Ovary (tissue), 9 donors: Measurements from ENCODE around the gene DDX3X. TPM values are rescaled to one million over a fixed set of nuclear protein-coding genes. Genes with fewer than 3 reads are reported as not detected.
"Not testable (repeated sequence)": the region's sequence is repeated elsewhere in the genome, so short reads cannot be mapped to it uniquely, and the experiment has no call there.

ENCODE experiments used
- DNase-seq, 5 donors: peaks; one replicate each; pipeline ENCODE4 v3.0.0-alpha.2; 2019 to 2020
- H3K27ac ChIP-seq, 2 donors: fragments of 200-600 bp; one replicate each; pipeline versions ENCODE4 v1.5.1 to v1.8.0; 2019 to 2022
- H3K27me3 ChIP-seq: fragments of 200-600 bp; one replicate; pipeline ENCODE4 v1.8.0; 2022
- H3K36me3 ChIP-seq: fragments of 200-600 bp; sonication (generic); one replicate; pipeline ENCODE4 v1.5.1; 2019
- H3K4me1 ChIP-seq: one replicate; pipeline ENCODE4 v1.8.1; 2013; ENCODE audit warnings: mild to moderate bottlenecking, moderate library complexity; ENCODE audit not compliant: insufficient read depth
- H3K4me3 ChIP-seq: fragments of 200-600 bp; sonication (generic); one replicate; pipeline ENCODE4 v1.5.1; 2017
- H3K9me3 ChIP-seq, 2 donors: fragments of 200-600 bp in 1 of 2; sonication (generic) in 1 of 2; one replicate each; pipeline versions ENCODE4 v1.5.1 to v1.8.1; 2013 to 2019; ENCODE audit warnings: mild to moderate bottlenecking in 1 of 2, moderate library complexity in 1 of 2
- EP300 ChIP-seq: sonication (generic); formaldehyde crosslinking; IDR thresholded peaks from one replicate; pipeline ENCODE4 v1.6.1; 2017; ENCODE audit warnings: antibody characterized with exemption
- POLR2A ChIP-seq: fragments of 450-650 bp; IDR thresholded peaks from one replicate; pipeline ENCODE4 v1.6.1; 2017; ENCODE audit warnings: antibody characterized with exemption, mild to moderate bottlenecking, moderate library complexity
- WGBS, 3 donors: extraction: QIAGEN DNeasy Blood & Tissue Kit in 1 of 3; methylation state at CpG; one replicate each; pipeline versions ENCODE4 v1.1.5 to v1.1.7; 2013 to 2017; 5-methylcytosine and 5-hydroxymethylcytosine counted together
- intact Hi-C, 4 donors: fragments of 100-400 bp; cut with DNase I; formaldehyde crosslinking; loops; one replicate each; pipeline versions ENCODE4 v1.11.0 to v1.15.1; 2022 to 2023
- polyA plus RNA-seq, 2 donors: library from polyadenylated mRNA; stranded (reverse); fragments of 200-250 nt in 1 of 2; fragments of 350-450 nt in 1 of 2; fragmentation: Illumina TruSeq in 1 of 2; extraction: RNeasy Lipid Tissue Mini Kit (QIAGEN cat#74804) in 1 of 2; gene quantifications; one replicate each; pipeline ENCODE4 v1.2.3, GENCODE V29; 2013 to 2014
- total RNA-seq, 7 donors: library from RNA; depleted of rRNA in 2 of 7; stranded (reverse); fragments of >200 nt in 2 of 7; fragmentation: NEBNext Ultra II Directional in 3 of 7; extraction: Animal tissue kit (Norgen Biotek cat#: 25700) in 3 of 7; gene quantifications; one replicate each; pipeline versions ENCODE4 v1.1.0 to v1.2.4, GENCODE V29; 2016 to 2023
- TF ChIP-seq, protein P1 (sequence below), 3 donors: fragments of 450-650 bp in 2 of 3; fragments of 200-600 bp in 1 of 3; IDR thresholded peaks; one replicate each; pipeline versions ENCODE4 v1.5.1 to v1.8.0; 2016 to 2022; ENCODE audit warnings: antibody characterized with exemption in 3 of 3, mild to moderate bottlenecking in 1 of 3
- donor health status: DM: no; HTN: no; CAD: no; lungs with moderate emphysema.
- donor health status: DM: no; HTN: no; CAD: no.
- donor health status: Bipolar disorder and iron deficiency.
- donor health status: DM: yes; HTN: yes; CAD: no.
- donor health status: DM: no; HTN: no; CAD: no.
- donor health status: DM: yes; HTN: yes; CAD: no.

The DDX3X gene
- total and polyA plus RNA-seq, 9 donors: 106 to 329 (median 248) TPM

DNA sequence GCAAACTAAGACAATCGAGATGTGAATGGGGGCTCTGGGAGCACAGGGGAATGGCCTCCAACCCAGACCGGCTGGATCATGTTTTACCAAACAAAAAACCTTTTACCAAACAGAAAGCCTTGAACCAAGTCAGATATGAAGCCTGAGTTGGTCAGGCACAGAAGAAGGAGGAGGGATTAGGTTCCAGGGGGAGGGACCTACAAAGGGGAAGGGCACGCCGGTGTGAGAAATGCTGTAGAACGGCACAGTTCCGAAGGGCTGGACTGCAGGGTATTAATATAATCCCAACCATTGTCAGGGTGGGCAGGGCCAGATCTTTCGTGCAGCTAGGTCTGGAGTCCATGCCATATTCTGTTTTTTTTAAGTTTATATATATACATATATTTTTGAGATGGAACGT is 60.3 kb downstream of the DDX3X start:
- intact Hi-C loops: no loop called here
- peaks cover 0 to 6% of the 10 kb centered on the region in 2 donors for H3K9me3 ChIP-seq
- no peak overlapping the region for H3K4me3 ChIP-seq
- TF ChIP-seq POLR2A (no peak), EP300 (no peak)
- TF ChIP-seq, protein P1, sequence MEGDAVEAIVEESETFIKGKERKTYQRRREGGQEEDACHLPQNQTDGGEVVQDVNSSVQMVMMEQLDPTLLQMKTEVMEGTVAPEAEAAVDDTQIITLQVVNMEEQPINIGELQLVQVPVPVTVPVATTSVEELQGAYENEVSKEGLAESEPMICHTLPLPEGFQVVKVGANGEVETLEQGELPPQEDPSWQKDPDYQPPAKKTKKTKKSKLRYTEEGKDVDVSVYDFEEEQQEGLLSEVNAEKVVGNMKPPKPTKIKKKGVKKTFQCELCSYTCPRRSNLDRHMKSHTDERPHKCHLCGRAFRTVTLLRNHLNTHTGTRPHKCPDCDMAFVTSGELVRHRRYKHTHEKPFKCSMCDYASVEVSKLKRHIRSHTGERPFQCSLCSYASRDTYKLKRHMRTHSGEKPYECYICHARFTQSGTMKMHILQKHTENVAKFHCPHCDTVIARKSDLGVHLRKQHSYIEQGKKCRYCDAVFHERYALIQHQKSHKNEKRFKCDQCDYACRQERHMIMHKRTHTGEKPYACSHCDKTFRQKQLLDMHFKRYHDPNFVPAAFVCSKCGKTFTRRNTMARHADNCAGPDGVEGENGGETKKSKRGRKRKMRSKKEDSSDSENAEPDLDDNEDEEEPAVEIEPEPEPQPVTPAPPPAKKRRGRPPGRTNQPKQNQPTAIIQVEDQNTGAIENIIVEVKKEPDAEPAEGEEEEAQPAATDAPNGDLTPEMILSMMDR (IDR thresholded peaks at IDR 0.05): no peak
- H3K27me3 ChIP-seq: no peaks in the 10 kb centered on the region
- no peak overlapping the region for H3K27ac ChIP-seq
- WGBS, 3 donors: 64 to 76% (median 66%) methylated on average over 8 of the region's 8 CpGs
- no peaks in the 10 kb centered on the region for H3K36me3 ChIP-seq
- DNase-seq: no peak
- no peaks in the 10 kb centered on the region for H3K4me1 ChIP-seq

GRCh38 chrX:41397219-41397618 is 63.3 kb downstream of the DDX3X start:
- DNase-seq: no peak
- Histone ChIP-seq H3K9me3 (peaks cover 0 to 6% of the 10 kb centered on the region in 2 donors), H3K27me3 (no peaks in the 10 kb centered on the region), H3K4me3 (no peak overlapping the region), H3K36me3 (no peaks in the 10 kb centered on the region), H3K27ac (no peak overlapping the region), H3K4me1 (no peaks in the 10 kb centered on the region)
- TF ChIP-seq EP300 (no peak), POLR2A (no peak)
- TF ChIP-seq, protein P1 (IDR thresholded peaks at IDR 0.05): no peak
- WGBS, 3 donors: 94 to 98% (median 95%) methylated on average over 3 of the region's 3 CpGs
- intact Hi-C loops: no loop called here

DNA sequence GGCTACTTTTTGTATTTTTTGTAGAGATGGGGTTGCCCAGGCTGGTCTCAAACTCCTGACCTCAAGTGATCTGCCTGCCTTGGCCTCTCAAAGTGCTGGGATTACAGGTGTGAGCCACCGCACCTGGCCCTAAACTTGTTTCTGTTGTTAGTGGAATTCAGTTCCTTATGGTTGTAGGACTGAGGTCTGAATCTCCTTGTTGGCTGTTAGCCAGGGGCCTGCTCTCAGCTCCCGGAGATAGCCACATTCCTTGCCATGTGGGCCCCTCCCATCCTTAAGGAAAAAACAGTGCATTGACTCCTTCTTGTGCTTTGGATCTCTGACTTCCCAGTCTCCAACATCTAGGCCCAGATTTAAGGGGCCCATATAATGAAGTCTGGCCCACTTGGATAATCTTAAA is 63.8 kb downstream of the DDX3X start:
- Histone ChIP-seq H3K9me3 (peaks cover 0 to 6% of the 10 kb centered on the region in 2 donors), H3K36me3 (no peaks in the 10 kb centered on the region), H3K4me1 (no peaks in the 10 kb centered on the region), H3K4me3 (no peak overlapping the region), H3K27ac (no peak overlapping the region), H3K27me3 (no peaks in the 10 kb centered on the region)
- intact Hi-C loops: no loop called here
- no peak for DNase-seq
- WGBS, 3 donors: 59 to 80% (median 73%) methylated on average over 2 of the region's 2 CpGs
- TF ChIP-seq, protein P1 (IDR thresholded peaks at IDR 0.05): no peak
- TF ChIP-seq POLR2A (no peak), EP300 (no peak)

GRCh38 chrX:41402556-41402955 is 68.6 kb downstream of the DDX3X start:
- DNase-seq, intact Hi-C loops, H3K27me3 ChIP-seq, H3K4me3 ChIP-seq, H3K27ac ChIP-seq, H3K36me3 ChIP-seq, H3K4me1 ChIP-seq, H3K9me3 ChIP-seq: not testable (repeated sequence)
- 87 to 96% (median 93%) methylated on average over 2 of the region's 2 CpGs for WGBS, 3 donors

DNA sequence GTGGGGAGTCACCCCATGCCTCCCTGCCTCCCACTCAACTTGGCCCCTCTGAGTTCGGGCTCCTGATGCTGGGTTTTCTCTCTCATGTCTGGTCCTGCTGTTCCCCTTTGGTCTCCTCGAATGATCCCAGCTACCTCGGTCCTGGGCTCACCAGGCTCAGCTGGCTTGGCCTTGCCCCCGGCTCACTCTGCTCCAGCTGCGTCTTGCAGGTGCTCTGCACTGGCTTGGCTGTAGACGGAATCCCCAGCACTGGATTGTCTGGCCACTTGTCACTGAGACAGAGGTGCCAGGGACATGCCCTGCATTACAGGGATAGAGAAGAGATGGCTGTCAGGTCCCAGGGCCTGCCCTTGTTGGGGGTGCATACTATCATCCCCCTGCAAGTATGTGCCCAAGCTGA is 71.6 kb downstream of the DDX3X start:
- DNase-seq: no peak
- intact Hi-C loops: no loop called here
- Histone ChIP-seq H3K4me1 (no peaks in the 10 kb centered on the region), H3K27ac (no peak overlapping the region), H3K27me3 (no peaks in the 10 kb centered on the region), H3K4me3 (no peak overlapping the region), H3K9me3 (no peaks in the 10 kb centered on the region), H3K36me3 (no peaks in the 10 kb centered on the region)
- 74 to 82% (median 80%) methylated on average over 6 of the region's 6 CpGs for WGBS, 3 donors
- TF ChIP-seq EP300 (no peak), POLR2A (no peak)
- TF ChIP-seq, protein P1 (IDR thresholded peaks at IDR 0.05): no peak
